HCT116 (cell line): ENCODE data around the gene RTF1. TPM values are rescaled to one million over a fixed set of nuclear protein-coding genes. Genes with fewer than 3 reads are reported as not detected.

ENCODE experiments used
- total RNA-seq: library from RNA; stranded (reverse); gene quantifications from one replicate; pipeline ENCODE4 v1.2.1, GENCODE V29; 2021; ENCODE audit not compliant: unreplicated experiment

Gene RTF1
- total RNA-seq, 1 experiment from 2014 or later, result 27.5 TPM

Other genes with a start within 250 kb of the RTF1 start
- gene EXD1, start 186.3 kb upstream of the RTF1 start, total RNA-seq, result not detected
- gene CHP1, start 185.8 kb upstream of the RTF1 start, total RNA-seq, result 101 TPM
- 19.7 TPM for gene OIP5, start 84.5 kb upstream of the RTF1 start, total RNA-seq
- gene NUSAP1, start 84.2 kb upstream of the RTF1 start, total RNA-seq, result 146 TPM
- gene NDUFAF1, start 14.6 kb upstream of the RTF1 start, total RNA-seq, result 17.1 TPM
- 10.8 TPM for gene ITPKA, start 76.8 kb downstream of the RTF1 start, total RNA-seq
- 9.2 TPM for gene LTK, start 96.7 kb downstream of the RTF1 start, total RNA-seq
- 46.4 TPM for gene RPAP1, start 127.2 kb downstream of the RTF1 start, total RNA-seq
- gene TYRO3, start 142.1 kb downstream of the RTF1 start, total RNA-seq, result 34.6 TPM
- 28.9 TPM for gene MGA, start 243.3 kb downstream of the RTF1 start, total RNA-seq